Colonic mucosa (tissue), 4 donors: ENCODE data around the gene SIM1. TPM values are rescaled to one million over a fixed set of nuclear protein-coding genes. Genes with fewer than 3 reads are reported as not detected.

Experiments
- DNase-seq: peaks from one replicate; pipeline ENCODE4 v3.0.0-alpha.2; 2020
- H3K27ac ChIP-seq: fragments of 200-600 bp; one replicate; pipeline ENCODE4 v1.8.0; 2021
- H3K27me3 ChIP-seq: fragments of 200-600 bp; one replicate; pipeline ENCODE4 v1.8.0; 2021
- H3K36me3 ChIP-seq: fragments of 200-600 bp; one replicate; pipeline ENCODE4 v1.8.0; 2021
- H3K4me1 ChIP-seq: fragments of 200-600 bp; one replicate; pipeline ENCODE4 v1.8.0; 2021; ENCODE audit warnings: mild to moderate bottlenecking
- H3K4me3 ChIP-seq: fragments of 200-600 bp; one replicate; pipeline ENCODE4 v1.8.0; 2021
- H3K9ac ChIP-seq, 2 donors: one replicate each; pipeline ENCODE4 v1.7.0; 2013; ENCODE audit warnings: control low read depth in 2 of 2, low read depth in 2 of 2, low read length in 2 of 2
- H3K9me3 ChIP-seq: fragments of 200-600 bp; one replicate; pipeline ENCODE4 v1.8.0; 2021
- intact Hi-C: fragments of 100-400 bp; cut with DNase I; formaldehyde crosslinking; loops from one replicate; pipeline ENCODE4 v1.14.1; 2022
- total RNA-seq, 2 donors: library from RNA; stranded (reverse); fragmentation: NEBNext Ultra II Directional in 1 of 2; extraction: Animal tissue kit (Norgen Biotek cat#: 25700) in 1 of 2; gene quantifications; one replicate each; pipeline ENCODE4 v1.2.1, GENCODE V29; 2021
- TF ChIP-seq, protein P1 (sequence below): fragments of 200-600 bp; IDR thresholded peaks from one replicate; pipeline ENCODE4 v1.8.0; 2022; ENCODE audit warnings: antibody characterized with exemption, mild to moderate bottlenecking
- donor health status: healthy.
- donor health status: DM: no; HTN: no; CAD: no.
- donor health status: DM: no; HTN: no; CAD: no.

SIM1 gene
- total RNA-seq, 2 donors from 2014 or later, result 0.16 TPM; not detected in 1

DNA sequence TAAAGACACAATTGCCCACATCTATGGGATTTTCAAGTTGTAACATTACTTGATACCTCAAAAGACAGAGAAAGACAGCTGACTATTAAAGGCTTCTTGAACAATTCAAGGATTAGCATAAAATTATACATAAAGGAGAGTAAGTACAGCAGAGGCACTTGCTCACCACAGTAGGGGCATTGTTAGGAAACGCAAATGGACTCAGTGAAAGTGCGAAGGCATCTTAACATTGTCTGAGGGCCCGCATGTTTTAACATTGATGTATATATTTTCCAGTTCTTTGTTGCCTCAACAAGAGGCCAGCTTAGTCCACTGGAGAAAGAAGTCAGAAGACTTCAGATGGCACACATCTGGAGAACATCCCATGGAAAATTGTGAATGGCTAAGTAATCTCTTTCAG, 115.4 kb downstream of the SIM1 start:
- Histone ChIP-seq H3K4me3 (no peak overlapping the region), H3K4me1 (no peaks in the 10 kb centered on the region), H3K27me3 (no peaks in the 10 kb centered on the region), H3K9ac (no peak overlapping the region), H3K27ac (no peak overlapping the region), H3K36me3 (no peaks in the 10 kb centered on the region), H3K9me3 (no peaks in the 10 kb centered on the region)
- intact Hi-C loops, result no loop called here
- TF ChIP-seq, protein P1, sequence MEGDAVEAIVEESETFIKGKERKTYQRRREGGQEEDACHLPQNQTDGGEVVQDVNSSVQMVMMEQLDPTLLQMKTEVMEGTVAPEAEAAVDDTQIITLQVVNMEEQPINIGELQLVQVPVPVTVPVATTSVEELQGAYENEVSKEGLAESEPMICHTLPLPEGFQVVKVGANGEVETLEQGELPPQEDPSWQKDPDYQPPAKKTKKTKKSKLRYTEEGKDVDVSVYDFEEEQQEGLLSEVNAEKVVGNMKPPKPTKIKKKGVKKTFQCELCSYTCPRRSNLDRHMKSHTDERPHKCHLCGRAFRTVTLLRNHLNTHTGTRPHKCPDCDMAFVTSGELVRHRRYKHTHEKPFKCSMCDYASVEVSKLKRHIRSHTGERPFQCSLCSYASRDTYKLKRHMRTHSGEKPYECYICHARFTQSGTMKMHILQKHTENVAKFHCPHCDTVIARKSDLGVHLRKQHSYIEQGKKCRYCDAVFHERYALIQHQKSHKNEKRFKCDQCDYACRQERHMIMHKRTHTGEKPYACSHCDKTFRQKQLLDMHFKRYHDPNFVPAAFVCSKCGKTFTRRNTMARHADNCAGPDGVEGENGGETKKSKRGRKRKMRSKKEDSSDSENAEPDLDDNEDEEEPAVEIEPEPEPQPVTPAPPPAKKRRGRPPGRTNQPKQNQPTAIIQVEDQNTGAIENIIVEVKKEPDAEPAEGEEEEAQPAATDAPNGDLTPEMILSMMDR, result no peak
- no peak for DNase-seq

DNA sequence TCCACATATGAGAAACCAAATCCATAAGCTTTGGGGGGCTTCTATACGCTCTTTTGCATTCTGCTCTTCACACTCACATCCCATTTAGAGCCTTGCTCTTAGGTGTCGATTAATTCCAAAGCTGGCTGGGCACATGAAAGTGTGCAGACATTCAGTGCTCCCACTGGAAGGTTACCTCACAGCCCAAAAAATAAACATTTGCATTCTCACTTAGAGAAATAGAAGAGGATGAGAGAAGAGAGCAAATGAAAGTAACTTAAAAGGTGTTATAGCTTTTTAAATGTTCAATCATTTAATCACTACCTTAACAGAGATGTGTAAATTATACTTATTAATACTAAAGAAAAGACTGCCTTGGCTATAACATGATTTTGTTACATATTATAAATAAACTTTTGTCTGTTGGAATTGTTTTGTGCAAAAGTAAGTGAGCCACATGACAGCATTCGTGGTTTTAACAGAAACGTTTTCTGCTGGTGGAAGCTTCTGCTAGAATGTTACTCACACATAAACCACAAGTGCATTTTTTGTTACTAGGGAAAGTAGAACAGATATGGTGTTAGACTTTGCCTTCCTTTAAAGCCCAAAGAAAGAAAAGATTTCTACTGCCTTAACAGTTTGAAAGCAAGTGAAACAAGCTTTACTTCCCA, 116.7 kb downstream of the SIM1 start:
- intact Hi-C loops, result no loop called here
- TF ChIP-seq, protein P1, result no peak
- no peak overlapping the region for H3K9ac ChIP-seq

DNA sequence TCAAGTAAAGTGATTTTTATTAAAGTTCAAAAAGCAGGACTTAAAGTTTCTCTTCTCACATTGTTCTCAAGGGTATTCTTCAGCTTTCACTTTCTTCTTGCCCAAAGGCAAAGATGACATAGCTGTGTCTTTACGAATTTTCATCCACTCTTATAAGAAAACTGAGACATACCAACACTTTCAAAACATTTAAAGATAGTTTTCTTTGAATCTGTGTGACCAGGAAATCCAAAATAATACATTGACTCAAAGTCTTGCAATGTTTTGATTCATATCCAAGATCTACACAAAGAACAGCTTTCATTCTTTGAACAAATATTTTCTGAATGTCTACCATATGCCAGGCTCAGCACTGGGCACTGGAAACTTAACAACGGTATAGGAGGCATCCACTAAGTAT, 117.9 kb downstream of the SIM1 start:
- Histone ChIP-seq H3K27ac (no peak overlapping the region), H3K9ac (no peak overlapping the region), H3K27me3 (no peaks in the 10 kb centered on the region), H3K36me3 (no peaks in the 10 kb centered on the region), H3K4me3 (no peak overlapping the region), H3K9me3 (no peaks in the 10 kb centered on the region), H3K4me1 (no peaks in the 10 kb centered on the region)
- intact Hi-C loops, result no loop called here
- TF ChIP-seq, protein P1, result no peak
- no peak for DNase-seq

More for the DNA sequence above, 116.7 kb downstream of the SIM1 start:
- Histone ChIP-seq H3K27ac (no peak overlapping the region), H3K27me3 (no peaks in the 10 kb centered on the region), H3K4me1 (no peaks in the 10 kb centered on the region), H3K36me3 (no peaks in the 10 kb centered on the region), H3K9me3 (no peaks in the 10 kb centered on the region), H3K4me3 (no peak overlapping the region)
- no peak for DNase-seq

DNA sequence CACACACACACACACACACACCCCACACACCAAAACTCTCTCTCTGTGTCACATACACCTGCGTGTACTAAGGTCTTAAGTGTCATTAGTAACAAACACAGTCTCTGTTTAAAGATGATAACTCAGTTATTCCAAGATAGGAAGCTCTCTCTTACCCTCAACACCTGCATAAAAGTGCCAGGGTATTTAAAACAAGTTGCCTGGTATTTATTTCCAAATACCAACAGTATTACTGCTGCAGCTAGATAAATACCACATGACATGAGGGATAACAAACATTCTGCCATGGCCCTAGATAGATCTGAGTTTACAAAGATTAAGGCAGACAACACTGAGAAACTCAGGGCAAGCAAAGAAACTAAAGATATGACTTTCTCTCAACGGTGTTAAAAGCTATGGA, 118.5 kb downstream of the SIM1 start:
- Histone ChIP-seq H3K36me3 (no peaks in the 10 kb centered on the region), H3K27ac (no peak overlapping the region), H3K4me3 (no peak overlapping the region), H3K9me3 (no peaks in the 10 kb centered on the region), H3K4me1 (no peaks in the 10 kb centered on the region), H3K9ac (no peak overlapping the region), H3K27me3 (no peaks in the 10 kb centered on the region)
- TF ChIP-seq, protein P1, result no peak
- DNase-seq, result no peak
- intact Hi-C loops, result no loop called here

DNA sequence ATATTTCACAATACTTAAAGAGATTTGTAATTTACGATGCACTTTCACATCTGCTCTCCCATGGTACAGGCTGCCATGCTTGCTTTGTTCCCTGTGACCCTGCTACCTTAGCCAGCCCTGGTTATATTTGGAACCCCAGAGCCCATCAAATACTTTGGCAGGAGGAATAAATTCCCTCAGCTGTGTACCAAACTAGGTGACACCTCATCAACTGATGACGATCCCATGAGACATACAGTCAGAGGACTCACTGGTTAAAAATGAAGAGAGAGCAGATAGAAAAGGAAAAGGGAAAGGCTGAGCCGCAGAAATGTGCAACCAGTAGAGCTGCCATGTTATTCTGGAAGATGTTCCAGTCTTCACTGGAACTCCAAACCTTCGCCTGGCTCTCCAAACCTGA, 120.0 kb downstream of the SIM1 start:
- Histone ChIP-seq H3K4me1 (no peaks in the 10 kb centered on the region), H3K27ac (no peak overlapping the region), H3K9me3 (no peaks in the 10 kb centered on the region), H3K27me3 (no peaks in the 10 kb centered on the region), H3K36me3 (no peaks in the 10 kb centered on the region), H3K4me3 (no peak overlapping the region), H3K9ac (no peak overlapping the region)
- TF ChIP-seq, protein P1, result no peak
- intact Hi-C loops, result no loop called here
- DNase-seq, result no peak
